Measurements from ENCODE around the gene VCAM1. TPM values are rescaled to one million over a fixed set of nuclear protein-coding genes. Genes with fewer than 3 reads are reported as not detected.

Gene VCAM1
- polyA plus RNA-seq, 2 of the 4 experiments (the other 2 are of a cell fraction) = 0.04 TPM; not detected in 1

GRCh38 chr1:100762461-100762860 lies 42.9 kb downstream of the VCAM1 start:
- POLR2A ChIA-PET = no interaction called here
- no peak for DNase-seq (ENCODE audit: low read depth in 1 of 2, low spot score in 1 of 2)
- H3K4me1 ChIP-seq = no peaks in the 10 kb centered on the region
- H3K9me3 ChIP-seq = no peaks in the 10 kb centered on the region
- no peak overlapping the region for H3K4me3 ChIP-seq
- no peak for ATAC-seq
- 78% methylated on average over 2 of the region's 2 CpGs for WGBS (ENCODE audit: missing lambda C conversion rate)
- TF ChIP-seq MAFK (IDR thresholded peaks at IDR 0.05; ENCODE audit: partially characterized antibody) (peak; percentile 28), BCL3 (IDR thresholded peaks at IDR 0.05) (no peak)
- no peak for FAIRE-seq
- CTCF ChIA-PET = no interaction called here
- no peak overlapping the region for H3K4me2 ChIP-seq
- no peak overlapping the region for H3K27ac ChIP-seq

GRCh38 chr1:100767176-100767890 lies 47.8 kb downstream of the VCAM1 start:
- H3K4me1 ChIP-seq = no peaks in the 10 kb centered on the region
- TF ChIP-seq EHMT2 (IDR thresholded peaks at IDR 0.05; ENCODE audit: low read depth) (no peak), RAD21 (conservative IDR thresholded peaks at IDR 0.05 in 1 of 2, IDR thresholded peaks at IDR 0.05 in 1 of 2) (no peak), HEYL (CRISPR knock-in tag; IDR thresholded peaks at IDR 0.05) (no peak), HOXB13 (CRISPR knock-in tag; IDR thresholded peaks at IDR 0.05; ENCODE audit: low read depth) (no peak), CBX2 (IDR thresholded peaks at IDR 0.05; ENCODE audit: borderline replicate concordance, low read depth) (no peak), RCOR1 (IDR thresholded peaks at IDR 0.05; ENCODE audit: low read depth, low read length) (no peak), ZFP36 (IDR thresholded peaks at IDR 0.05; ENCODE audit: borderline replicate concordance, partially characterized antibody) (no peak), HDAC2 (IDR thresholded peaks at IDR 0.05) (no peak), USF2 (IDR thresholded peaks at IDR 0.05) (no peak), JUNB (IDR thresholded peaks at IDR 0.05) (no peak), TP53 (CRISPR knock-in tag; IDR thresholded peaks at IDR 0.05) (no peak)
- TF ChIP-seq, protein P1, sequence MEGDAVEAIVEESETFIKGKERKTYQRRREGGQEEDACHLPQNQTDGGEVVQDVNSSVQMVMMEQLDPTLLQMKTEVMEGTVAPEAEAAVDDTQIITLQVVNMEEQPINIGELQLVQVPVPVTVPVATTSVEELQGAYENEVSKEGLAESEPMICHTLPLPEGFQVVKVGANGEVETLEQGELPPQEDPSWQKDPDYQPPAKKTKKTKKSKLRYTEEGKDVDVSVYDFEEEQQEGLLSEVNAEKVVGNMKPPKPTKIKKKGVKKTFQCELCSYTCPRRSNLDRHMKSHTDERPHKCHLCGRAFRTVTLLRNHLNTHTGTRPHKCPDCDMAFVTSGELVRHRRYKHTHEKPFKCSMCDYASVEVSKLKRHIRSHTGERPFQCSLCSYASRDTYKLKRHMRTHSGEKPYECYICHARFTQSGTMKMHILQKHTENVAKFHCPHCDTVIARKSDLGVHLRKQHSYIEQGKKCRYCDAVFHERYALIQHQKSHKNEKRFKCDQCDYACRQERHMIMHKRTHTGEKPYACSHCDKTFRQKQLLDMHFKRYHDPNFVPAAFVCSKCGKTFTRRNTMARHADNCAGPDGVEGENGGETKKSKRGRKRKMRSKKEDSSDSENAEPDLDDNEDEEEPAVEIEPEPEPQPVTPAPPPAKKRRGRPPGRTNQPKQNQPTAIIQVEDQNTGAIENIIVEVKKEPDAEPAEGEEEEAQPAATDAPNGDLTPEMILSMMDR (IDR thresholded peaks at IDR 0.05) = no peak
- TF ChIP-seq, protein P2, sequence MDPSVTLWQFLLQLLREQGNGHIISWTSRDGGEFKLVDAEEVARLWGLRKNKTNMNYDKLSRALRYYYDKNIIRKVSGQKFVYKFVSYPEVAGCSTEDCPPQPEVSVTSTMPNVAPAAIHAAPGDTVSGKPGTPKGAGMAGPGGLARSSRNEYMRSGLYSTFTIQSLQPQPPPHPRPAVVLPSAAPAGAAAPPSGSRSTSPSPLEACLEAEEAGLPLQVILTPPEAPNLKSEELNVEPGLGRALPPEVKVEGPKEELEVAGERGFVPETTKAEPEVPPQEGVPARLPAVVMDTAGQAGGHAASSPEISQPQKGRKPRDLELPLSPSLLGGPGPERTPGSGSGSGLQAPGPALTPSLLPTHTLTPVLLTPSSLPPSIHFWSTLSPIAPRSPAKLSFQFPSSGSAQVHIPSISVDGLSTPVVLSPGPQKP (IDR thresholded peaks at IDR 0.05; ENCODE audit: low read depth, low read length) = no peak
- TF ChIP-seq, protein P3, sequence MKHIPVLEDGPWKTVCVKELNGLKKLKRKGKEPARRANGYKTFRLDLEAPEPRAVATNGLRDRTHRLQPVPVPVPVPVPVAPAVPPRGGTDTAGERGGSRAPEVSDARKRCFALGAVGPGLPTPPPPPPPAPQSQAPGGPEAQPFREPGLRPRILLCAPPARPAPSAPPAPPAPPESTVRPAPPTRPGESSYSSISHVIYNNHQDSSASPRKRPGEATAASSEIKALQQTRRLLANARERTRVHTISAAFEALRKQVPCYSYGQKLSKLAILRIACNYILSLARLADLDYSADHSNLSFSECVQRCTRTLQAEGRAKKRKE (CRISPR knock-in tag; IDR thresholded peaks at IDR 0.05; ENCODE audit: low read depth) = no peak
- TF ChIP-seq, protein P4, sequence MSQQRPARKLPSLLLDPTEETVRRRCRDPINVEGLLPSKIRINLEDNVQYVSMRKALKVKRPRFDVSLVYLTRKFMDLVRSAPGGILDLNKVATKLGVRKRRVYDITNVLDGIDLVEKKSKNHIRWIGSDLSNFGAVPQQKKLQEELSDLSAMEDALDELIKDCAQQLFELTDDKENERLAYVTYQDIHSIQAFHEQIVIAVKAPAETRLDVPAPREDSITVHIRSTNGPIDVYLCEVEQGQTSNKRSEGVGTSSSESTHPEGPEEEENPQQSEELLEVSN (IDR thresholded peaks at IDR 0.05; ENCODE audit: borderline replicate concordance, low read depth) = no peak
- no peak overlapping the region for H3K4me2 ChIP-seq
- H3K9me3 ChIP-seq = no peaks in the 10 kb centered on the region
- no peak for FAIRE-seq
- ATAC-seq = no peak
- no peak overlapping the region for H3K4me3 ChIP-seq
- CTCF ChIA-PET = no interaction called here
- POLR2A ChIA-PET = no interaction called here
- no peak overlapping the region for H3K27ac ChIP-seq
- no peak for DNase-seq (ENCODE audit: low read depth in 1 of 2, low spot score in 1 of 2)

All from A549 (cell line).